Stimulated activated CD4-positive, alpha-beta T cell treated with anti-CD3 and anti-CD28 coated beads, Interleukin-2, amount 100 ng/mL, for 24 hours (primary cell): ENCODE data around the gene NKX3-2.
A peak's percentile ranks its signal among the peaks of the same experiment; 100 is the strongest.
"Not testable (repeated sequence)": the region's sequence is repeated elsewhere in the genome, so short reads cannot be mapped to it uniquely, and the experiment has no call there.

Experiments used
- DNase-seq, 2 donors: peaks; one replicate each; pipeline ENCODE4 v3.0.0-alpha.2; 2020

NKX3-2 gene

DNA sequence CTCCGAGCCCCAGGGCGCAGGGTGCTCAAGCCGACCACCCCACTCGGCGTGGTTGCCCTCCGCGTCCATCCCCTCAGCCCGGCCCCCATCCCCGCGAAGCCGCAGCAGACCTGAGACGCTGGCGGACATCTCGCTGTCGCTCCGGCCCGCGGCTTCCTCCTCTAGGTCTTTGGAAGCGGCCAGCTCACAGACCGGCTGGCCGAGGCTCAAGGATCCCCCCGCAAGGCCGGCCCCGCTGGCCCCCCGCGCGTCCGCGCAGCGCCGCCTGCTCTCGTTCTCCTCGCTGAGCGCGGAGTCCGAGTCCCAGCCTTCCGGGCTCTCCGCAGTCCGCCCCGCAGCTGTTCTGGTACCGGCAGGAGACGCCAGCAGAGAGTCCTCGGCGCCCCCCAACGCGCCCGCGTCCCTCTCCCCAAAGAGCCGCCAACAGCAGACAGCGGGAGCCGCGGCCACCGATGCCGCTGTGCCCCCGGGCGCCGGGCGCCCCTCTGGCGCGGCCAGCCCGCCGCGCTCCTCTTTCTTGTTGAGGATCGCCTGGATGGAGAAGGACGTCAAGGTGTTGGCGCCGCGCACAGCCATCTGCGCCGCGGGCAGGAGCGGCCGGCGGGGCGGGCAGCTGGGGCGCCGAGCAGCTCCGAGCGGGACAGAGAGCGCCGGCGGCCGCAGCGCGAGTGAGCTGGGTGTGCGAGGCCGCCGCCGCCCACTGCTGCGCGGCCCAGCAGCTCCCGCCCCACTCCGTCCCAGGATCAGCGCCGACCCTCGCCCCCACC lies at the start of gene NKX3-2:
TSS of gene NKX3-2 (minus strand) at position 670 of the 767 bp plus-strand sequence. CDS start at position 576, 94 bp downstream.
- DNase-seq = peak in 1 of 2 donors; percentile 16

DNA sequence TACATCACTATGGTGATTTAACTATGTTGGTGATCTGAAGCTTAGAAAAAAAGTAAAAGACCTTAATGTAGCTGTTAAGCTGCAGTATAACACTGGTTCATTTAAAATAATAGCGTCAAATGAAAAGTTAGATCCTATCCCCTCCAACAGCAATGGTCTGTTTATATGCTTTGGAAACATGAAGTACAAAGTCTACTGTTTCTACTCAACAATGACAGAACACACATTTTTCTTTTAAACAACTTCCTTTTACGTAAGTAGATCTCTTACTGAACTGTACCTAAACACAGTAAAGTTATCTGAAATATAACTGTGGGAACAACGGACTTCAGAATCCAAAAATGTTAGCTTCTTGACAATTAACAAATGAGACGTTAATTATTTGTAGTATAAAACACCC lies 47.9 kb upstream of the NKX3-2 start:
- DNase-seq = no peak

GRCh38 chr4:13590766-13591165 lies 46.5 kb upstream of the NKX3-2 start:
- no peak for DNase-seq

DNA sequence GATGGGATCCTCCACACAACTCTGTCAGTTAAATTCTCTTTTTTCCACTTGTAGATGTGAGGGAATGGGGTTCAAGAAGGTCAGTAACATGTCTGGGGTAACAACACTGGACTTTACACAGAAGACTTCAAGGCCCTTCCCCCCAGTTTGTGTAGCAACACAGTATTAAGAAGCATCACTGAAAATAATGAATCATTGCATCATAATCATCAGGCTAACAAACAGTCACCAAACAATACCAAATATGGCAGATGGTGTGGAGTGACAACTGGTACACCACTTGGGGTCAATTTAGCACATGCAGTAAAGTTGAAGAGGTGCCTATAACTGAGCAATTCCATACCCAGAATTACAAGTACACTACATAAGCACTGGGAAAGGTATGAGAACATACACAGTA lies 44.6 kb upstream of the NKX3-2 start:
- DNase-seq = no peak

DNA sequence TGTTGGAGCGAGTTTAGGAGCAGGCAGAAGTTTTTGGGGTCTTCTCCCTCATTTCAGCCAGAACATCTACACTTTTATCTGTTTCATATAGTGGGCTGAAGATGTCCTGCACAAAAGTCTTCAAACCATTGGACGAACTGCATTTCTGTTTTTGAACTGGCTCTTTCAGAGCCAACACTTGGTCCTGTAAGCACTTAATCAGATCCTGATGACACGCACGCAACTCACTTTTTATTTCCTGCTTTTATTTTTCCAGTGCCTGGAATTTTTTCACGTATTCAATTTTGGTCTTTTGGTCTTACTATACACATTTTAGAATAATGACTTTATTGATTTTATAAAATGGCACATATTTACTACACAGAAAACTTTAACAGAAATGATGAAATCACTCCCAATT lies 40.2 kb upstream of the NKX3-2 start:
- DNase-seq = no peak

GRCh38 chr4:13580036-13580435 lies 35.7 kb upstream of the NKX3-2 start:
- no peak for DNase-seq

DNA sequence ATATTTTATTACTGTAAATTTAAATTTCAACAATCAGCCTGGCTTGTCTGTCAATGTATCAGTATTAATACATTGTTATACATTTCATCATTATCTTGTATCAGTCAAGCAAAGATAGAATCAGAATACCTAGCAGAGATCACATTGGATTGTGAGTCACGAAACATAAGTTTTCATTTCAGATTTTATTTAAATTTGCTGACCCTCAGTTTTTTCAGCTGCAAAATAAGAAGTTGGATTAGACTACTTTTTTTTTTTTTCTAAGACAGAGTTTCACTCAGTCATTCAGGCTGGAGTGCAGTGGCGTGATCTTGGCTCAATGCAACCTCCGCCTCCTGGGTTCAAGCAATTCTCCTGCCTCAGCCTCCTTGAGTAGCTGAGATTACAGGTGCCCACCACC lies 33.4 kb upstream of the NKX3-2 start:
- DNase-seq = no peak

GRCh38 chr4:13570916-13571315 lies 26.6 kb upstream of the NKX3-2 start:
- no peak for DNase-seq

GRCh38 chr4:13567125-13567524 lies 22.8 kb upstream of the NKX3-2 start:
- DNase-seq = no peak

GRCh38 chr4:13562876-13563275 lies 18.6 kb upstream of the NKX3-2 start:
- no peak for DNase-seq

GRCh38 chr4:13561673-13562072 lies 17.4 kb upstream of the NKX3-2 start:
- DNase-seq = no peak

- not testable (repeated sequence) for DNase-seq
Measured at GRCh38 chr4:13560111-13560510, 15.8 kb upstream of the NKX3-2 start.

- no peak for DNase-seq
Measured at GRCh38 chr4:13559413-13559812, 15.1 kb upstream of the NKX3-2 start.

DNA sequence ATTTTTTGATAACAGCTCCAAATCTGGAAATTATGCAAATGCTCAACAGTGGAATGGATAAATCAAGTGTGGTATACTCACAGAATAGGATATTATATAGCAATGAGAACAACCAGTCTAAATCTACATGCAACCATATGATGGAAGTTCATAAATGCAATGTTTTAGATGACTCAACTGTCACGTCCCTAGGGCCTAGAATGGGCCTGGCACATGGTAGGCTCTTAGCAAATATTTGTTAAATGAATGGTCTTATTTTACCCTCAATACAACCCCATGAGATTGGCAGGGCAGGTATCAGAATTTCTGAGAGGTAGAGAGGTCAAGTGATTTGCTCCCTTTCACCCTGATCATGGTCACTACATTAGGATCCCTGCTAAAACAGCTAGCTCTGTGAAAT lies 14.6 kb upstream of the NKX3-2 start:
- DNase-seq = no peak

DNA sequence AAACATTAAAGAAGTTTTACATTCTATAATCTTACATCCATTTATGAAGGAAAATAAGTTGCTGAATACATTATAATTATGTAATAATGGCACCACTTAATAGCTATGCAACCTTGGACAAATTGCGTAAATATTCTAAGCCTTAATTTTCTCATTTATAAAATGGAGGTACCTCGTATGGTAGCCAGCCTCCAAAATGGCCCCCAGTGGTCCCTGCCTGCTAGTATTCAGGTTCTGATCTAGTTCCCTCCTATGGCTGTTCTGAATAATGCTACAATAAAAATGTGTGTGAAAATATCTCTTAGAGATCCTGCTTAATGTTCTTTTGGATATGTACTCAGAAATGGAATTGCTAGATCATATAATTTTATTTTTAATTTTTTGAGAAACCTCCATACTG lies 11.0 kb upstream of the NKX3-2 start:
- no peak for DNase-seq

DNA sequence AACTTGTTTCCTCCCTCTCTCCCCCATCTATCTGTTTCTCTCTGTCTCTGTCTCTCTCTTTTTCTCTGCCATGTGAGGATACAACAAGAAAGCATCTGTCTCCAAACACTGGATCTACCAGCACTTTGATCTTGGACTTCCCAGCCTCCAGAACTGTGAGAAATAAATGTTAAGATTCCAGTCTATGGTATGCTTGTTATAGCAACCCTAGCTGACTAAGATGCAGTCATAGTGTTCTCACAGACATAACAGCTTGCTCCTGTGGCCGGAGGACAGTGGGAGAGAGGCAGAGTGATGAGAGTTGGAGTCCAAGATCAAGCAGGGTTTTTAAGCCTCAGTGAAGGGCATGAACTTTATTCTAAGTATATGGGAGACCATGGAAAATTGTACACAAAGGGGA lies 8.8 kb upstream of the NKX3-2 start:
- no peak for DNase-seq

DNA sequence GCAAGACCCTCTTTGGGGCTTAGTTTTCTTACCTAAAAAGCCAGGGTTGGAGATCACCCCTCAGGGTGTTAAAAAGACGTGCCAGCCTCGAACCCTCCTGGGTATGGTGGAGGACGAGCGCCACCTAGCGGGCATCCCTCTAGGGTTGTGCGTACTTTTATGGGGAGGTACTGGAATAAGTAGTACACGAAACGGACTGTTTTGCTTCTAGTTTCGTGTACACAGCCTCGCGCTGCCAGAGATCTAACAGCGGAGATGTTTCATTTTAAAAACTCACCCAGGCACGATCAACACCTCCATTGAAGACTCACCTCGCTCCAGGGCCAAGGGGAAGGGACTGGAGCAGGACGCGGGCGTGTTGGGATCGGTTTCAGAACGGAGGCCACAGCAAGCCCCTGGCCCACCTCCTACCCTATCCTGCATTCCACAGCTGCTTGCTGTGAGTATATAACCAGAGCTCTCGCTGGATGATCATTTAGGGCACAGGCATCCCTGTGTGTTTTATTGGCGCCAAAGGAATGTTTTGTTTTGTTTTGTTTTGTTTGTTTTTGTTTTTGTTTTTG lies 4.8 kb upstream of the NKX3-2 start:
- DNase-seq = peak; percentile 91 to 93

GRCh38 chr4:13548059-13548983 lies 4.0 kb upstream of the NKX3-2 start:
- no peak for DNase-seq

DNA sequence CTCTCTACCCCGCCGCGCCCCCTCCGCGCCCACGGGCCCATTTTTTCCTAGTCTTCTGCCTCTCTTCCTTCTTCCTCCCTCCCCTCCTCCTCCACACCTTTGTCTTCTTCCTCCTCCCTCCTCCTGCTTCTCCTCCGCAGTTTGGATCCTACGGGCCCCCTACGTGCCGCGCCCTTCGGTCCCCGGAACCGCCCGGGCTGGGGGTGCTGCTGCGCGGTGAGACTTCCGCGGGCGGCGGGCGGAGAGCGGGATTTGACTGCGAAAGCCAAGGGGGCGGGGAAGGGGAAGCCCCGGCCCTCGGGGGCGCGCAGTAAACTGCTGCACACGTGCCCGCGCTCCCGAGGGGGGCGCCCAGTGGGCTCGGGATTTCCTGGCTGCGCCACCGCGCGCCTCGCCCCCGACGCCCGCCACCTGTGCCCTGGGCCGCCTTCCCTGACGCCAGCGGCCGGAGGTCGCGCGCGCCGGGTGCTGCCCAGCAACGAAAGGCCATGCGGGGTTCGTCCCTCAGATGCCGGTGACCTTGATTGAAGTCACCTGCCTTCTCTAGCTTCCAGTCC lies 3.3 kb upstream of the NKX3-2 start:
- peak in 1 of 2 donors; percentile 51 for DNase-seq

GRCh38 chr4:13546941-13547484 lies 2.7 kb upstream of the NKX3-2 start:
- peak in 1 of 2 donors; percentile 37 for DNase-seq

DNA sequence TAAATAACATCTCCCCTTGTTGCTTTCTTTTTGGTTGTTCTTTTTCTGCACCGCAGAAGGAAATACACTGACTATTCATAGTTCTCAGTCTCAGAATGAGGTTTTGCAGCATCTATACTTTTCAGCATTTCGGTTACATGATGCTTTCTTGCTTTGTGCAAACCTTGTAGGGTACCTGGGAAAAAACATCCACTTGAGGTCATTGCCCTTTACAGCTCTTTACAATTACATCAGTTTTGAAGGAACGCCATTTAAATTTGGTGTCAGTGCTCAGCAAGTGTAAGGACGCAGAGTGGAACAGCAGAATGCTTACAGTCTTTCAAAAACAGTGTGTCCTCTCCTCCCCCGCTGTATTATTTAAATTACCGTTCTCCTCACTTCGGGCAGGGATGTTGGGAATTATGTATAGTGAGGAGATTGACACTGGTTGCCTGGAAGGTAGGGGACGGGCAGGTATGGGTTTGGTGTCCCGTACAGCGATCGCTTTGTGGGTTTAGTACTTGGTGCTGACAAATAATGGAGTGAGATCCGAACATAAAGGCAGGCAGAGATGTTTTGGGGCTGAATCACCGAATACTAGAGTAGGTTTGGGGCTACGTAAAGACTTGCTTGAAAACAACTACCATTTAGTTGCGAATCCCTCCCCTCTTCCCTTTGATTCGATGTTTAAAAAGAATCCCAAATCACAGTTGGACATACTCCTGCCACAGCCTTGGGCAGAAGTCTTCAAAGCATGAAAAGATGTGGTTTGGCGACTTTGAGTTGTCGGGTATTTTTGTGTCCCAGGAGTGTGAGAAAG lies 2.0 kb upstream of the NKX3-2 start:
- DNase-seq = no peak

GRCh38 chr4:13545394-13545808 lies 1.1 kb upstream of the NKX3-2 start:
- DNase-seq = no peak
